HepG2 (cell line): ENCODE measurements around the gene ITPR1. TPM values are rescaled to one million over a fixed set of nuclear protein-coding genes. Genes with fewer than 3 reads are reported as not detected.

Experiments used
- ARHGAP35 ChIP-seq: sonication (generic); formaldehyde crosslinking; IDR thresholded peaks from 2 replicates; pipeline ENCODE4 v1.9.0; 2022; ENCODE audit warnings: mild to moderate bottlenecking, inconsistent platforms, moderate library complexity, missing genetic modification reagents, borderline replicate concordance
- DR1 ChIP-seq: sonication (generic); formaldehyde crosslinking; IDR thresholded peaks from 2 replicates; pipeline ENCODE4 v1.8.0; 2021; ENCODE audit warnings: mild to moderate bottlenecking, missing genetic modification reagents, inconsistent platforms
- FOXA1 ChIP-seq, 2 experiments: fragments of 450-650 bp in 1 of 2; sonication (generic) in 1 of 2; formaldehyde crosslinking in 1 of 2; IDR thresholded peaks; 2 replicates each; pipeline versions ENCODE4 v1.4.0 to v1.6.1; 2016 to 2020; ENCODE audit warnings: missing genetic modification reagents in 1 of 2
- FOXP1 ChIP-seq, 2 experiments: fragments of 450-650 bp in 1 of 2; IDR thresholded peaks; 2 replicates each; pipeline ENCODE4 v1.6.1; 2017 to 2018; ENCODE audit warnings: antibody characterized with exemption in 1 of 2
- GATA4 ChIP-seq: sonication (generic); IDR thresholded peaks from 2 replicates; pipeline ENCODE4 v1.6.1; 2016; ENCODE audit warnings: antibody characterized with exemption, low read depth, borderline replicate concordance
- GMEB1 ChIP-seq: sonication (generic); formaldehyde crosslinking; IDR thresholded peaks from 2 replicates; pipeline ENCODE4 v1.5.1; 2020; ENCODE audit warnings: missing genetic modification reagents, mild to moderate bottlenecking, borderline replicate concordance
- HOXA3 ChIP-seq: sonication (generic); formaldehyde crosslinking; IDR thresholded peaks from 2 replicates; pipeline ENCODE4 v1.5.0; 2020; ENCODE audit warnings: missing genetic modification reagents
- KDM2A ChIP-seq: sonication (generic); formaldehyde crosslinking; IDR thresholded peaks from 2 replicates; pipeline ENCODE4 v1.4.0; 2020; ENCODE audit warnings: low read depth, missing genetic modification reagents, borderline replicate concordance
- MIER2 ChIP-seq: IDR thresholded peaks from 2 replicates; pipeline ENCODE4 v1.6.1; 2016; ENCODE audit warnings: missing biosample characterization, missing genetic modification reagents
- NFYB ChIP-seq: sonication (generic); formaldehyde crosslinking; IDR thresholded peaks from 2 replicates; pipeline ENCODE4 v1.4.0; 2020; ENCODE audit warnings: missing genetic modification reagents
- NR2C2 ChIP-seq: sonication (generic); formaldehyde crosslinking; IDR thresholded peaks from 2 replicates; pipeline ENCODE4 v1.4.0; 2020; ENCODE audit warnings: missing genetic modification reagents, mild to moderate bottlenecking, moderate library complexity, borderline replicate concordance
- TAF1 ChIP-seq: sonication (generic); formaldehyde crosslinking; IDR thresholded peaks from 2 replicates; pipeline ENCODE4 v1.4.0; 2020; ENCODE audit warnings: missing genetic modification reagents
- ZBTB43 ChIP-seq: sonication (generic); formaldehyde crosslinking; conservative IDR thresholded peaks from 2 replicates; pipeline ENCODE4 v1.4.0; 2020; ENCODE audit warnings: missing genetic modification reagents
- ZNF138 ChIP-seq: sonication (generic); formaldehyde crosslinking; IDR thresholded peaks from 2 replicates; pipeline ENCODE4 v1.5.0; 2020; ENCODE audit warnings: mild to moderate bottlenecking, low read depth, missing genetic modification reagents
- ZNF580 ChIP-seq: IDR thresholded peaks from 2 replicates; pipeline ENCODE4 v1.6.1; 2016; ENCODE audit warnings: low read depth, borderline replicate concordance
- ZNF674 ChIP-seq: sonication (generic); formaldehyde crosslinking; IDR thresholded peaks from 2 replicates; pipeline ENCODE4 v1.5.0; 2020; ENCODE audit warnings: low read depth, mild to moderate bottlenecking, missing genetic modification reagents
- ZNF709 ChIP-seq: sonication (generic); formaldehyde crosslinking; IDR thresholded peaks from 2 replicates; pipeline ENCODE4 v1.5.0; 2020; ENCODE audit warnings: mild to moderate bottlenecking, missing genetic modification reagents
- ZNF891 ChIP-seq: sonication (generic); formaldehyde crosslinking; IDR thresholded peaks from 2 replicates; pipeline ENCODE4 v1.5.0; 2020; ENCODE audit warnings: mild to moderate bottlenecking, missing genetic modification reagents
- ZSCAN22 ChIP-seq: sonication (generic); formaldehyde crosslinking; IDR thresholded peaks from 2 replicates; pipeline ENCODE4 v1.4.0; 2020; ENCODE audit warnings: mild to moderate bottlenecking, missing genetic modification reagents
- polyA plus RNA-seq, 8 experiments: library from polyadenylated mRNA; depleted of rRNA in 3 of 8; stranded (reverse) in 7 of 8; unstranded in 1 of 8; fragments of >200 nt; fragmentation: Illumina TruSeq in 4 of 8; extraction: Trizol in 4 of 8; gene quantifications; 2 replicates each; pipeline versions ENCODE4 v1.2.1 to v1.2.3, GENCODE V29; 2011 to 2016; ENCODE audit warnings: low read depth in 4 of 8, missing spikeins in 1 of 8, mixed read lengths in 1 of 8; ENCODE audit not compliant: insufficient read depth in 1 of 8
- total RNA-seq, 5 experiments: library from RNA; depleted of rRNA; stranded (reverse); fragments of >200 nt; fragmentation: Illumina TruSeq; extraction: Trizol; gene quantifications; 2 replicates each; pipeline ENCODE4 v1.2.3, GENCODE V29; 2016; ENCODE audit warnings: low read depth in 1 of 5
- TF ChIP-seq, protein P1 (sequence below): sonication (generic); formaldehyde crosslinking; IDR thresholded peaks from 2 replicates; pipeline ENCODE4 v1.5.0; 2020; ENCODE audit warnings: mild to moderate bottlenecking, missing genetic modification reagents
- TF ChIP-seq, protein P2 (sequence below): sonication (generic); formaldehyde crosslinking; IDR thresholded peaks from 2 replicates; pipeline ENCODE4 v1.8.0; 2022; ENCODE audit warnings: mild to moderate bottlenecking, missing genetic modification reagents; ENCODE audit not compliant: insufficient replicate concordance
- TF ChIP-seq, protein P3 (sequence below): sonication (generic); formaldehyde crosslinking; IDR thresholded peaks from 2 replicates; pipeline ENCODE4 v1.5.0; 2020; ENCODE audit warnings: mild to moderate bottlenecking, low read depth, missing genetic modification reagents, borderline replicate concordance

ITPR1 gene
- total and polyA plus RNA-seq, 2 of the 13 experiments (the other 11 are each of a cell fraction or from before 2014, with no cell fraction given): 10.0 to 11.4 TPM

GRCh38 chr3:4720316-4721075, 227.3 kb downstream of the ITPR1 start (continued):
- TF ChIP-seq, protein P1, sequence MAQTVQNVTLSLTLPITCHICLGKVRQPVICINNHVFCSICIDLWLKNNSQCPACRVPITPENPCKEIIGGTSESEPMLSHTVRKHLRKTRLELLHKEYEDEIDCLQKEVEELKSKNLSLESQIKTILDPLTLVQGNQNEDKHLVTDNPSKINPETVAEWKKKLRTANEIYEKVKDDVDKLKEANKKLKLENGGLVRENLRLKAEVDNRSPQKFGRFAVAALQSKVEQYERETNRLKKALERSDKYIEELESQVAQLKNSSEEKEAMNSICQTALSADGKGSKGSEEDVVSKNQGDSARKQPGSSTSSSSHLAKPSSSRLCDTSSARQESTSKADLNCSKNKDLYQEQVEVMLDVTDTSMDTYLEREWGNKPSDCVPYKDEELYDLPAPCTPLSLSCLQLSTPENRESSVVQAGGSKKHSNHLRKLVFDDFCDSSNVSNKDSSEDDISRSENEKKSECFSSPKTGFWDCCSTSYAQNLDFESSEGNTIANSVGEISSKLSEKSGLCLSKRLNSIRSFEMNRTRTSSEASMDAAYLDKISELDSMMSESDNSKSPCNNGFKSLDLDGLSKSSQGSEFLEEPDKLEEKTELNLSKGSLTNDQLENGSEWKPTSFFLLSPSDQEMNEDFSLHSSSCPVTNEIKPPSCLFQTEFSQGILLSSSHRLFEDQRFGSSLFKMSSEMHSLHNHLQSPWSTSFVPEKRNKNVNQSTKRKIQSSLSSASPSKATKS (CRISPR knock-in tag): no peak
- TF ChIP-seq GMEB1 (CRISPR knock-in tag) (no peak), NFYB (no peak), HOXA3 (CRISPR knock-in tag) (no peak; the same call in 1 of the 2 replicates), ZSCAN22 (CRISPR knock-in tag) (no peak), ZNF138 (no peak), ZNF580 (no peak; the same call in 1 of the 2 replicates), GATA4 (no peak), ZNF709 (CRISPR knock-in tag) (no peak), FOXA1 (IDR thresholded peaks at IDR 0.05) (no peak), FOXA1 (CRISPR knock-in tag; IDR thresholded peaks at IDR 0.05) (no peak), MIER2 (CRISPR knock-in tag) (0 out of 2 replicates have a peak, but pooled peaks have one; percentile 25), ARHGAP35 (CRISPR knock-in tag) (no peak), ZNF891 (CRISPR knock-in tag) (no peak), DR1 (CRISPR knock-in tag) (no peak), ZBTB43 (CRISPR knock-in tag) (no peak), ZNF674 (CRISPR knock-in tag) (no peak), NR2C2 (no peak), TAF1 (CRISPR knock-in tag) (no peak), KDM2A (CRISPR knock-in tag) (no peak), FOXP1 (IDR thresholded peaks at IDR 0.05) (no peak), FOXP1 (CRISPR knock-in tag; IDR thresholded peaks at IDR 0.05) (peak; percentile 70)
- TF ChIP-seq, protein P2, sequence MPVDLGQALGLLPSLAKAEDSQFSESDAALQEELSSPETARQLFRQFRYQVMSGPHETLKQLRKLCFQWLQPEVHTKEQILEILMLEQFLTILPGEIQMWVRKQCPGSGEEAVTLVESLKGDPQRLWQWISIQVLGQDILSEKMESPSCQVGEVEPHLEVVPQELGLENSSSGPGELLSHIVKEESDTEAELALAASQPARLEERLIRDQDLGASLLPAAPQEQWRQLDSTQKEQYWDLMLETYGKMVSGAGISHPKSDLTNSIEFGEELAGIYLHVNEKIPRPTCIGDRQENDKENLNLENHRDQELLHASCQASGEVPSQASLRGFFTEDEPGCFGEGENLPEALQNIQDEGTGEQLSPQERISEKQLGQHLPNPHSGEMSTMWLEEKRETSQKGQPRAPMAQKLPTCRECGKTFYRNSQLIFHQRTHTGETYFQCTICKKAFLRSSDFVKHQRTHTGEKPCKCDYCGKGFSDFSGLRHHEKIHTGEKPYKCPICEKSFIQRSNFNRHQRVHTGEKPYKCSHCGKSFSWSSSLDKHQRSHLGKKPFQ (CRISPR knock-in tag): peak; percentile 39
- TF ChIP-seq, protein P3, sequence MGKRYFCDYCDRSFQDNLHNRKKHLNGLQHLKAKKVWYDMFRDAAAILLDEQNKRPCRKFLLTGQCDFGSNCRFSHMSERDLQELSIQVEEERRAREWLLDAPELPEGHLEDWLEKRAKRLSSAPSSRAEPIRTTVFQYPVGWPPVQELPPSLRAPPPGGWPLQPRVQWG (CRISPR knock-in tag): no peak
